ENCODE data around the gene PLPPR3.

GRCh38 chr19:862581-863314 lies 41.0 kb upstream of the PLPPR3 start:
- TF ChIP-seq FOXM1 (IDR thresholded peaks at IDR 0.05; ENCODE audit: borderline replicate concordance) (no peak), HDGF (IDR thresholded peaks at IDR 0.05; ENCODE audit: borderline replicate concordance) (no peak), CTBP1 (IDR thresholded peaks at IDR 0.05; ENCODE audit: borderline replicate concordance) (no peak), FOXA1 (IDR thresholded peaks at IDR 0.05) (no peak), BHLHE40 (IDR thresholded peaks at IDR 0.05; ENCODE audit: borderline replicate concordance) (no peak), ZNF384 (IDR thresholded peaks at IDR 0.05) (no peak), LEF1 (IDR thresholded peaks at IDR 0.05; ENCODE audit: borderline replicate concordance) (no peak)
- TF ChIP-seq, protein P1, sequence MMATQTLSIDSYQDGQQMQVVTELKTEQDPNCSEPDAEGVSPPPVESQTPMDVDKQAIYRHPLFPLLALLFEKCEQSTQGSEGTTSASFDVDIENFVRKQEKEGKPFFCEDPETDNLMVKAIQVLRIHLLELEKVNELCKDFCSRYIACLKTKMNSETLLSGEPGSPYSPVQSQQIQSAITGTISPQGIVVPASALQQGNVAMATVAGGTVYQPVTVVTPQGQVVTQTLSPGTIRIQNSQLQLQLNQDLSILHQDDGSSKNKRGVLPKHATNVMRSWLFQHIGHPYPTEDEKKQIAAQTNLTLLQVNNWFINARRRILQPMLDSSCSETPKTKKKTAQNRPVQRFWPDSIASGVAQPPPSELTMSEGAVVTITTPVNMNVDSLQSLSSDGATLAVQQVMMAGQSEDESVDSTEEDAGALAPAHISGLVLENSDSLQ (IDR thresholded peaks at IDR 0.05): no peak
